ENCODE results near the gene HSPB9.

HSPB9 gene

DNA sequence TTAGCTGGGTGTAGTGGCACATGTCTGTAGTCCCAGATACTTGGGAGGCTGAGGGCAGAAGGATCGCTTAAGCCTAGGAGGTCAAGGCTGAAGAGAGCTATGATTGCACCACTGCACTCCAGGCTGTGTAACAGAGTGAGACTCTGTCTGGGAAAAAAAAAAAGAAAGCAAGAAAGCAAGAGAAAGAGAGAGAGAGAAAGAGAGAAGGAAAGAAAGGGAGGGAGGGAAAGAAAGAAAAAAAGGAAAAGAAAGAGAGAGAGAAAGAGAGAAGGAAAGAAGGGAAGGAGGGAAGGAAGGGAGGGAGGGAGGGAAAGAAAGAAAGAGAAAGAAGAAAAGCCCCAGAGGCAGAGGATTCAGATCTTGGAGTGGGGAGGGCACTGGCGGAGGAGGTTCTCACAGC is 16.6 kb upstream of the HSPB9 start:
- Histone ChIP-seq H3K27ac (ENCODE audit: low read length) (no peak overlapping the region), H3K36me3 (ENCODE audit: insufficient read depth, low read depth, low read length) (no peaks in the 10 kb centered on the region)

DNA sequence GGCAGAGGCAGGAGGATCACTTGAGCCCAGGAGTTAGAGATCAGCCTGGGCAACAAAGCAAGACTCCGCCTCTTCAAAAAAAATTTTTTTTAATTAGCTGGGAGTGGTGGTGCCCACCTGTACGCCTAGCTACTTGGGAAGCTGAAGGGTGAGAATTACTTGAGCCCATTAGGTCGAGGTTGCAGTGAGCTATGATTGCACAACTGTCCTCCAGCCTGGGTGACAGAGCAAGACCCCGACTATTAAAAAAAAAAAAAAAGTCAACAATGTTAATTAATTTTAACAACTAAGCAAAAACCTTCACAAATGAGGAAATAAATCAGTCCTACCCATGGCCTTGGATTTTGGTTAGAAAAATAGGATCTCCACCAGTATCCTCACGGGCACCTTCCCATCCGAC is 15.5 kb upstream of the HSPB9 start:
- no peaks in the 10 kb centered on the region for H3K36me3 ChIP-seq (ENCODE audit: insufficient read depth, low read depth, low read length)
- no peaks in the 10 kb centered on the region; the same call in 1 of the 2 replicates for H3K27me3 ChIP-seq (ENCODE audit: insufficient read depth, low read length)
- H3K4me1 ChIP-seq (ENCODE audit: insufficient read depth, low read length) = no peaks in the 10 kb centered on the region
- H3K4me3 ChIP-seq (ENCODE audit: low read length) = peak overlapping the region; percentile 69; the same call in 1 of the 2 replicates
- H3K9me3 ChIP-seq (ENCODE audit: insufficient read depth, low read depth, low read length) = no peaks in the 10 kb centered on the region
- H3K27ac ChIP-seq (ENCODE audit: low read length) = no peak overlapping the region
- peak overlapping the region; percentile 27; the same call in 1 of the 2 replicates for H3K9ac ChIP-seq (ENCODE audit: low read depth, low read length)

More for the DNA sequence above, 16.6 kb upstream of the HSPB9 start:
- Histone ChIP-seq H3K27me3 (ENCODE audit: insufficient read depth, low read length) (no peaks in the 10 kb centered on the region; the same call in 1 of the 2 replicates), H3K9me3 (ENCODE audit: insufficient read depth, low read depth, low read length) (no peaks in the 10 kb centered on the region), H3K4me1 (ENCODE audit: insufficient read depth, low read length) (no peaks in the 10 kb centered on the region), H3K9ac (ENCODE audit: low read depth, low read length) (no peak overlapping the region), H3K4me3 (ENCODE audit: low read length) (no peak overlapping the region)

DNA sequence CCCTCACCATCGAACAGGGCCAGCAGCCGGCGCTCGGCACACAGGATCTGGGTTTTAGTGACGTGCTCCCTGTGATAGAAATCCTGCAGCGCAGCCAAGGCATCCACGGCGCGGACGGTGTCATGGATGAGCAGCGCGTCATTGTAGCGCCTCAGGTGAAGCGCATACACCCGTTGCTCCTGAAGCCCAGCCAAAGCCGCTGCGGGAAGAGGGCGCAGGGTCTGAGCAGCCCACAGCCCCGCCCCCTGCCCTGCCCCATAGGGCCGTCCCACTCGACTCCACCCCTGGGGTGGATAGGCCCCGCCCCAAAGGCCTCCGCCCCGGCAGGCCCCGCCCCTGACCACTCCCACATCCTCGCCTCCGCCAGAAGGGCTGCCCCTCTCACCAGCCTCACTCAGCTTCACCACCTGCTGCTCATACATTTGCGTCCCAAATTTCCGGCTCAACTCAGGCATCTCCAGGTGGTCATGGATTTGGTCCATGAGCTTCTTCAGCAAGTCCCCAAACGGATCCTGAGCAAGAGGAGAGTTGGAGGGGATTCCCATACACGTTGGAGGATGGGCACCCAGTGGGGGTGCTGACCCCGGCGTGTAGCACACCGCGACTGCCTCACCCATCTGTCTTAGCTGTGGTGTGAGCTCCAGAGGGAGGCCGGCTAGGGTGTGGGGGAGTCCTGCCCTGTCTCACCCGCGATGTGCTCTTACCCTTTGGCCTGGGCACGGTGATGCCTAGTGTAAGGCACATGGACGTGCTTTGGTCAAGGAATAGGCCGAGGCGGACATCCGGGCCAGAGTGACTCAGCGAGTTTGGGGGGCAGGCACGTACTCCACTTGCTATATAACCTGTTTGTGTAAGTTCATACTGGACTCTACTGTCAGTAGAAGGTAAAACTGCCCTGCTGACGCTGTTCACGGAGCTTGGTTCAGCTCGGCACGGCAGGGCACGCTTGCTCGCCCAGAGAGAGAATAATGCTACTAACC is 14.7 kb upstream of the HSPB9 start:
- Histone ChIP-seq H3K9ac (ENCODE audit: low read depth, low read length) (peak overlapping the region; percentile 27; the same call in 1 of the 2 replicates), H3K9me3 (ENCODE audit: insufficient read depth, low read depth, low read length) (no peaks in the 10 kb centered on the region), H3K4me1 (ENCODE audit: insufficient read depth, low read length) (no peaks in the 10 kb centered on the region), H3K27me3 (ENCODE audit: insufficient read depth, low read length) (no peaks in the 10 kb centered on the region; the same call in 1 of the 2 replicates), H3K4me3 (ENCODE audit: low read length) (peak overlapping the region; percentile 69; the same call in 1 of the 2 replicates), H3K36me3 (ENCODE audit: insufficient read depth, low read depth, low read length) (no peaks in the 10 kb centered on the region), H3K27ac (ENCODE audit: low read length) (no peak overlapping the region)

DNA sequence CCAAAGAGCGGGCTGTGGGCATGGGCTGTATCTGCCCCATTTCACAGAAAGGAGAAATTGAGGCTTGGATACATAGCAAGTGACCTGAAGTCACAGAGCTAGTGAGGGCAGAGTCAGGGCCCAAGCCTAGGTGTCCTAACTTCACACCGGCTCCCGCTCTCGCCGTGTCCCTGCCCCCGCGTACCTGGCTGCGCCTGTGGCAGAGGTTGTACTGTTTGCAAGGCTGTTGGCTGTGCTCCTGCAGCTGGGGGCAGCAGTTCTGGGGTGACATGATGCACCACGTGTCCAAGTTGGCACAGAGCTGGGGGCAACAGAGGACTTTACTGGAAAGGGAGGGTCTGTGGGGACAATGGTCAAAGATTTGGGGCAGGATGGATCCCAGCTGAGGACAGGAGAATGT is 13.5 kb upstream of the HSPB9 start:
- 0 out of 2 replicates have a peak, but pooled peaks cover 8% of the 10 kb centered on the region for H3K36me3 ChIP-seq (ENCODE audit: insufficient read depth, low read depth, low read length)
- H3K4me3 ChIP-seq (ENCODE audit: low read length) = no peak overlapping the region
- H3K27ac ChIP-seq (ENCODE audit: low read length) = no peak overlapping the region
- H3K9me3 ChIP-seq (ENCODE audit: insufficient read depth, low read depth, low read length) = no peaks in the 10 kb centered on the region
- H3K4me1 ChIP-seq (ENCODE audit: insufficient read depth, low read length) = no peaks in the 10 kb centered on the region
- H3K9ac ChIP-seq (ENCODE audit: low read depth, low read length) = no peak overlapping the region
- H3K27me3 ChIP-seq (ENCODE audit: insufficient read depth, low read length) = no peaks in the 10 kb centered on the region

DNA sequence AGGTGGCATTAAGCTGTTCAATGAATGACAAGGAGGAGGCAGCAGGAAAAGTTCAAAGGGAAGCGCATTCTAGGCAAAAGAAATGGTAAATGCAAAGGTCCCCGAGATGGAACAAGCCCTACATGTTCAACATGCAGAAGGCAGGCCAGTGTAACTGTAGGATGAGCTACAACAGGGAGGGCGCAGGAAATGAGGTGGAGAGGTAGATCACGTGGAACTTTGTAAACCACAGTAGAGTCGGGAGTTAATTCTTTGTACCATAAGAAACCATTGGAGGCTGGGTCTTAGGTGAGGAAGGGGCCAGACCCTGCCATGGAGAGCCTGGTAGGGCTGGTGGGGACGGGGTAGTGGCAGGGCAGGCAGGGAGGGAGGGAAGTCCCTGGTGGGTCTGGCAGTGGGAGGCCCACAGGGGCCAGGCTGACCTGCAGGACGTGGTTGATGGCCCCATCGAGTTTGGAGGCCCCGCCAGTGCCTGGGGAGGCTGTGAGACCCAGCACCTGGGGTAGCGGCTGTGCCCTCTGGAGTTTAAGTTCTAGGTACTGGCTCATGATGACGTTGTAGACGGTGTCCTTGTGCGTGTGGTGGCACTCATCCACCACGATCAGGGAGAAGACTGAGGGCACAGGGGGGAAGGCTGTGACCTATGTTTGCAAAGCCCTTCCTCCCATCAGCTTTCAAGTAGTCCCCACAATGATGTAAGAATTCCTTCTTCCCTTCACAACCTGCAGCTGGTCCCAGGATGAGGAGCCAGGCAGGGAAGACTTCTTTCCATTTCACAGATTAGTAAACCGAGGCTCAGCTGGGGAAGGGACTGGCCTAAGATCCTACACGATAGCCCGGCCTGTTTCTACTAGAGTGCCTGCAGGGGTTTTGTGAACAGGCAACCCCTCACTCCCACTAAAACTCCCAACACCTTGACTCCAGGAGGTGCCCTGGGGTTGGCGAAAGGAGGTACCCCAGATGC is 12.0 kb upstream of the HSPB9 start:
- Histone ChIP-seq H3K9me3 (ENCODE audit: insufficient read depth, low read depth, low read length) (no peaks in the 10 kb centered on the region), H3K4me3 (ENCODE audit: low read length) (no peak overlapping the region), H3K9ac (ENCODE audit: low read depth, low read length) (no peak overlapping the region), H3K36me3 (ENCODE audit: insufficient read depth, low read depth, low read length) (peaks cover 19% of the 10 kb centered on the region), H3K4me1 (ENCODE audit: insufficient read depth, low read length) (no peaks in the 10 kb centered on the region), H3K27ac (ENCODE audit: low read length) (no peak overlapping the region), H3K27me3 (ENCODE audit: insufficient read depth, low read length) (no peaks in the 10 kb centered on the region)

DNA sequence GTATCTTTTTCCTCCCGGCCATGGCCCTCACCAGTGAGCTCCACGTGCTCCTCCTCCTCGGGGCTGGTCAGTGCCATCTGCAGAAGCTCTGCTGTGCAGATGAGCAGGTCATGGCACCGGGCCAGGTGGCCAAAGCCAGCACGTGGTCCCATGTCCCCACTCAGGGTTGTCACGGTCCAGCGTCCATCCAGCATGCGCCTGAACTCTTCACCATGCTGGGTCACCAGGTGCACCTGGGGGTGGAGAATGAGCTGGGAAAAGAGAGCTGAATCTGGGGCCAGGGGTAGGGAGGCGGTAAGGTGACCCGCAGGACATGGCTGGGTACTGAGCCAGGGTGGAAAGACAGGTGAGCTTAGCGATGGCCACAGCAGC is 11.4 kb upstream of the HSPB9 start:
- no peaks in the 10 kb centered on the region for H3K9me3 ChIP-seq (ENCODE audit: insufficient read depth, low read depth, low read length)
- H3K4me3 ChIP-seq (ENCODE audit: low read length) = no peak overlapping the region
- no peak overlapping the region for H3K27ac ChIP-seq (ENCODE audit: low read length)
- no peak overlapping the region for H3K9ac ChIP-seq (ENCODE audit: low read depth, low read length)
- no peaks in the 10 kb centered on the region for H3K27me3 ChIP-seq (ENCODE audit: insufficient read depth, low read length)
- no peaks in the 10 kb centered on the region for H3K4me1 ChIP-seq (ENCODE audit: insufficient read depth, low read length)
- H3K36me3 ChIP-seq (ENCODE audit: insufficient read depth, low read depth, low read length) = peaks cover 21% of the 10 kb centered on the region

DNA sequence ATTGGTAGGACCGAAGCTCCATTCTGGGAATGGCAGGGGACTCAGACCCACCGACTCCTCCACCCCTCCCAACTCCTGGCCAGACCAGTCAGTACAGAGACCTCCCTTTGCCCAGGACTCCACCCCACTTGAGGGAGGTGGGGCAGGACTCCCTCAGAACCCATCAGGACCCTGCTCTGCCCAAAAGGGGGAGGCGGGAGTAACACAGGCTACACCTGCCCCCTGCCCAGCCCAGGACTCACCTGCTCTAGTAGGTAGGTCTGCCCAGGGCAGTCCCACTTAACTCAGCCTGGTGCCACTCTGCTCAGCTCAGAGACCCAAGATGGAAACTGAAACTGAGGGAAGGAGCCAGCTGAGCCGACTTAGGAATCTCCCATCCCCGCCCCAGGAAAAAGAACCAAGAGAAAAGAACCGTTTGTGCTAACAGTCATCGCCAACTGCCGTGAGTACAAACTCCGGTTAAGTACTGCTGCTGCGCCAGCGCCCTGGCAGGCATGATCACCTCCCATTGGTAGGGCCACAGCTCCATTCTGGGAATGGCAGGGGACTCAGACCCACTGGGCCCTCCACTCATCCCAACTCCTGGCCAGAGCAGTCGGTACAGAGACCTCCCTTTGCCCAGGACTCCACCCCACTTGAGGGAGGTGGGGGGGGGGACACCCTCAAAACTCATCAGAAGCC is 10.6 kb upstream of the HSPB9 start:
- H3K27ac ChIP-seq (ENCODE audit: low read length) = no peak overlapping the region
- H3K9ac ChIP-seq (ENCODE audit: low read depth, low read length) = no peak overlapping the region
- H3K4me1 ChIP-seq (ENCODE audit: insufficient read depth, low read length) = no peaks in the 10 kb centered on the region
- no peak overlapping the region for H3K4me3 ChIP-seq (ENCODE audit: low read length)
- no peaks in the 10 kb centered on the region for H3K9me3 ChIP-seq (ENCODE audit: insufficient read depth, low read depth, low read length)
- peaks cover 21% of the 10 kb centered on the region for H3K36me3 ChIP-seq (ENCODE audit: insufficient read depth, low read depth, low read length)
- H3K27me3 ChIP-seq (ENCODE audit: insufficient read depth, low read length) = no peaks in the 10 kb centered on the region

DNA sequence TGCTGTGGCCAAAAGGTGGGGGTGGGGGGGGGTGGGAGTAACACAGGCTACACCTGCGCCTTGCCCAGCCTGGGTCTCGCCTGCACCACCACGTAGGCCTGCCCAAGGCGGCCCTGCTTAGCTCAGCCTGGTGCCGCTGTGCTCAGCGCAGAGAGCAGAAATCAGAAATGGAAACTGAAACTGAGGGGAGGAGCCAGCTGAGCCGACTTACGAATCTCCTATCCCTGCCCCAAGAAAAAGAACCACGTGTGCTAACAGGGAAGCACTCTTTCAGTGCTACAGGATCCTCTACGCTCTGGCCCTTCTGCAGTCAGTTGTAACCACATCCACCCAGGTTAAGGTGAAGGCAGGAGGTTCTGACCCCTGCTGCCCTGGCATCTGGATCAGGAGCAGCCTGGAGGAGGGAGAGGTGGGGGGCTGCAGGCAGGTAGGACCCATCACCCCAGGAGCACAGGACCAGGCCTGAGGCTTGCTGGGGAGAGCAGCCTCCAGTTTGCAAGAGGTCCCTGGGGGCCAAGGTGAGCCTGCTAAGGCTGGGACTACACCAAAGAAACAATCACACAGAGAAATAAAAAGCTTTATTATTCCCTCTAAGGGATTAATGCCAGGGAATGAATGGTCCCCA is 9.9 kb upstream of the HSPB9 start, which contains the start of gene DHX58:
DHX58 (minus strand) TSS at position 163 of the 625 bp plus-strand sequence. CDS start 822 bp downstream, outside the sequence.
- Histone ChIP-seq H3K4me3 (ENCODE audit: low read length) (no peak within 1 kb of the TSS), H3K36me3 (ENCODE audit: insufficient read depth, low read depth, low read length) (peaks cover 21% of the 10 kb centered on the region), H3K9me3 (ENCODE audit: insufficient read depth, low read depth, low read length) (no peaks in the 10 kb centered on the region), H3K27ac (ENCODE audit: low read length) (no peak within 1 kb of the TSS), H3K27me3 (ENCODE audit: insufficient read depth, low read length) (no peaks in the 10 kb centered on the region), H3K9ac (ENCODE audit: low read depth, low read length) (no peak within 1 kb of the TSS), H3K4me1 (ENCODE audit: insufficient read depth, low read length) (no peaks in the 10 kb centered on the region)

DNA sequence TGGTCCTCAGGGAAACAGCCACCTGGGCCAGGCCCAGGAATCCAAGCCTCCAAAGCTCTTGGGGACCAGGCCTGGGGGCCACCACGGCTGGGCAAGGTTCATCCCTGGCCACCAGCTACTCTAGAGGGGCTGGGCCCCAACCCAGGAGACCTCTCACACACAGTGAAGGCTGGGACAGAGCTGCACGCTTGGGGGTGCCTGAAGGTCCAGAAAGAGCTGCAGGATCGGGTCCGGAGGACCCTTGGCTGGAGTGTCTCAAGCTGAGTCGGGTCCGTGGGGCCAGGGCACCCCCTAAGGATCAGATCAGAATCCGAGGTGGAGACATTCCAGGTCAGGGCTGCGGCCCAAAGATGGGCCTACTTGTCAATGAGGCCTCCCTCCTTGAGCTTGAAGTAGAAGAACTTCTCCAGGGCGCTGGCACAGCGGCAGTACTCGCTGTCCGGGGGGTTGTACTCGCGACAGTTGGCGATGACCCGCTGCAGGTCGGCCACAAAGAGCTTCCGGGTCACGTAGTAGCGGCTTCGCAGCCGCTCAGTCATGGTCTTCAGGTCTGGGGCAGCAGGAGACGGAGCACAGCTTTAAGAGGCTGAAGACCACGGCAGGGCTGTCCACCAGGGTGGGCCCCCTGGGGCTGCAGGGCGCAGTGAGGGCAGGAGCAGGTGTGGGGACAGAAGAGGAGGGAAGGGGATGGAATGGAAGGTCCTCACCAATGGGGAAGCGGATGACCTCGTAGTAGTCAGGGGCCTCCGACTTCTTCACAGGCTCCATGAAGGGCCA is 9.1 kb upstream of the HSPB9 start:
- no peak overlapping the region for H3K27ac ChIP-seq (ENCODE audit: low read length)
- H3K27me3 ChIP-seq (ENCODE audit: insufficient read depth, low read length) = no peaks in the 10 kb centered on the region
- no peak overlapping the region for H3K9ac ChIP-seq (ENCODE audit: low read depth, low read length)
- no peaks in the 10 kb centered on the region for H3K9me3 ChIP-seq (ENCODE audit: insufficient read depth, low read depth, low read length)
- H3K4me3 ChIP-seq (ENCODE audit: low read length) = no peak overlapping the region
- peaks cover 21% of the 10 kb centered on the region for H3K36me3 ChIP-seq (ENCODE audit: insufficient read depth, low read depth, low read length)
- no peaks in the 10 kb centered on the region for H3K4me1 ChIP-seq (ENCODE audit: insufficient read depth, low read length)

DNA sequence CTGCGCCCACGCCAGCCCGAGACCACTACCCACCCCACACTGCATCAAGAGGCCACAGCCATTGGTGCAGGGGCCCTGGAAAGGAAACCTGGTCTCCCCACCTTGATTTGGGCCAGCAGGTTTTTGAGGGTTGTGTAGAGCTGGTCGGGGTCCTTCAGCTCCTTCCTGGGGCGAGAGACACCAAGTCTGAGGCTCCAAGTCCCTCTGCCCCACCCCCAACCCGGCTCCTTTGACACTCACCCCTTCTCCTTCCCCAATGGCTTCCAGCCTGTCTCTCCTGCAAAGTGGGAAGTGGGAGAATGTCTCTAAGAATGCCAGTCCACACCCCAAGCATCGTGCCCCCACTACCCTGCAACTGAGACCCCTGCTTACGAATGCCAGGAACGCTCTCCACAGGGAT is 8.5 kb upstream of the HSPB9 start:
- Histone ChIP-seq H3K36me3 (ENCODE audit: insufficient read depth, low read depth, low read length) (peaks cover 21% of the 10 kb centered on the region), H3K4me1 (ENCODE audit: insufficient read depth, low read length) (no peaks in the 10 kb centered on the region), H3K9ac (ENCODE audit: low read depth, low read length) (no peak overlapping the region), H3K27ac (ENCODE audit: low read length) (no peak overlapping the region), H3K27me3 (ENCODE audit: insufficient read depth, low read length) (no peaks in the 10 kb centered on the region), H3K9me3 (ENCODE audit: insufficient read depth, low read depth, low read length) (no peaks in the 10 kb centered on the region), H3K4me3 (ENCODE audit: low read length) (no peak overlapping the region)
